Esophagus (tissue), 2 donors: ENCODE results near the gene PDE9A. TPM values are rescaled to one million over a fixed set of nuclear protein-coding genes. Genes with fewer than 3 reads are reported as not detected.
"Not testable (repeated sequence)": the region's sequence is repeated elsewhere in the genome, so short reads cannot be mapped to it uniquely, and the experiment has no call there.

Experiments used
- H3K27ac ChIP-seq, 2 donors: one replicate each; pipeline ENCODE4 v1.5.1; 2013; ENCODE audit warnings: low read depth in 2 of 2, mild to moderate bottlenecking in 2 of 2, inconsistent platforms in 1 of 2, low read length in 1 of 2, moderate library complexity in 1 of 2
- H3K27me3 ChIP-seq, 2 donors: one replicate each; pipeline ENCODE4 v1.6.1; 2013; ENCODE audit warnings: low read length in 2 of 2, control low read depth in 1 of 2, mild to moderate bottlenecking in 1 of 2; ENCODE audit not compliant: insufficient read depth in 2 of 2, control insufficient read depth in 1 of 2
- H3K36me3 ChIP-seq, 2 donors: one replicate each; pipeline ENCODE4 v1.6.1; 2013; ENCODE audit warnings: low read length in 1 of 2; ENCODE audit not compliant: control insufficient read depth in 2 of 2, insufficient read depth in 2 of 2
- H3K4me1 ChIP-seq, 2 donors: one replicate each; pipeline ENCODE4 v1.6.1; 2013; ENCODE audit warnings: low read length in 1 of 2; ENCODE audit not compliant: control insufficient read depth in 2 of 2, insufficient read depth in 2 of 2
- H3K4me3 ChIP-seq, 2 donors: one replicate each; pipeline ENCODE4 v1.5.1; 2013; ENCODE audit warnings: low read length in 2 of 2, mild to moderate bottlenecking in 2 of 2, low read depth in 1 of 2, moderate library complexity in 1 of 2
- H3K9me3 ChIP-seq, 2 donors: one replicate each; pipeline ENCODE4 v1.6.1; 2013; ENCODE audit warnings: mild to moderate bottlenecking in 2 of 2, low read depth in 1 of 2, low read length in 1 of 2, moderate library complexity in 1 of 2; ENCODE audit not compliant: control insufficient read depth in 2 of 2, insufficient read depth in 1 of 2
- WGBS, 2 donors: extraction: QIAGEN DNeasy Blood & Tissue Kit; methylation state at CpG; one replicate each; pipeline ENCODE4 v1.1.7; 2013; 5-methylcytosine and 5-hydroxymethylcytosine counted together
- polyA plus RNA-seq, 2 donors: library from polyadenylated mRNA; stranded (reverse); fragments of 200-250 nt; gene quantifications; one replicate each; pipeline ENCODE4 v1.2.3, GENCODE V29; 2013
- donor health status: healthy with polysubstance abuse.
- donor health status: Bipolar disorder and iron deficiency.

PDE9A gene
- polyA plus RNA-seq, 2 donors, result 1.6 to 1.8 TPM

GRCh38 chr21:42621819-42622177, 31.6 kb upstream of the PDE9A start:
- Histone ChIP-seq H3K4me3 (no peak overlapping the region), H3K27ac (no peak overlapping the region), H3K4me1 (peaks cover 0 to 11% of the 10 kb centered on the region in 2 donors), H3K9me3 (no peaks in the 10 kb centered on the region), H3K36me3 (no peaks in the 10 kb centered on the region), H3K27me3 (no peaks in the 10 kb centered on the region)
- WGBS, 2 donors, result 51 to 60% methylated on average over 9 of the region's 9 CpGs

GRCh38 chr21:42622284-42622683, 31.1 kb upstream of the PDE9A start:
- no peaks in the 10 kb centered on the region for H3K27me3 ChIP-seq
- no peak overlapping the region for H3K4me3 ChIP-seq
- H3K27ac ChIP-seq, result no peak overlapping the region
- peaks cover 0 to 12% of the 10 kb centered on the region in 2 donors for H3K4me1 ChIP-seq
- H3K9me3 ChIP-seq, result no peaks in the 10 kb centered on the region
- no peaks in the 10 kb centered on the region for H3K36me3 ChIP-seq
- WGBS, 2 donors, result 86 to 88% methylated on average over 7 of the region's 7 CpGs

- Histone ChIP-seq H3K27me3 (no peaks in the 10 kb centered on the region), H3K9me3 (no peaks in the 10 kb centered on the region), H3K36me3 (no peaks in the 10 kb centered on the region), H3K4me1 (peaks cover 0 to 12% of the 10 kb centered on the region in 2 donors), H3K4me3 (no peak overlapping the region), H3K27ac (no peak overlapping the region)
- 82% methylated on average over 7 of the region's 7 CpGs for WGBS, 2 donors
Observed at GRCh38 chr21:42623694-42624093, 29.7 kb upstream of the PDE9A start.

GRCh38 chr21:42624095-42624790, 29.2 kb upstream of the PDE9A start:
- no peaks in the 10 kb centered on the region for H3K36me3 ChIP-seq
- no peaks in the 10 kb centered on the region for H3K9me3 ChIP-seq
- no peak overlapping the region for H3K27ac ChIP-seq
- H3K4me1 ChIP-seq, result peaks cover 0 to 12% of the 10 kb centered on the region in 2 donors
- H3K4me3 ChIP-seq, result no peak overlapping the region
- no peaks in the 10 kb centered on the region for H3K27me3 ChIP-seq
- WGBS, 2 donors, result 55 to 64% methylated on average over 13 of the region's 13 CpGs

GRCh38 chr21:42624936-42625335, 28.5 kb upstream of the PDE9A start:
- no peak overlapping the region for H3K4me3 ChIP-seq
- H3K36me3 ChIP-seq, result no peaks in the 10 kb centered on the region
- peaks cover 0 to 12% of the 10 kb centered on the region in 2 donors for H3K4me1 ChIP-seq
- no peak overlapping the region for H3K27ac ChIP-seq
- no peaks in the 10 kb centered on the region for H3K9me3 ChIP-seq
- 76 to 82% methylated on average over 6 of the region's 6 CpGs for WGBS, 2 donors
- no peaks in the 10 kb centered on the region for H3K27me3 ChIP-seq

- Histone ChIP-seq H3K4me3 (no peak overlapping the region), H3K36me3 (no peaks in the 10 kb centered on the region), H3K9me3 (no peaks in the 10 kb centered on the region), H3K27ac (no peak overlapping the region), H3K27me3 (no peaks in the 10 kb centered on the region), H3K4me1 (peaks cover 0 to 9% of the 10 kb centered on the region in 2 donors)
- 90 to 93% methylated on average over 14 of the region's 14 CpGs for WGBS, 2 donors
Observed at GRCh38 chr21:42626171-42626570, 27.2 kb upstream of the PDE9A start.

- 84% methylated on average over 15 of the region's 15 CpGs for WGBS, 2 donors
- H3K4me1 ChIP-seq, result peaks cover 0 to 3% of the 10 kb centered on the region in 2 donors
- H3K27ac ChIP-seq, result no peak overlapping the region
- no peaks in the 10 kb centered on the region for H3K36me3 ChIP-seq
- no peak overlapping the region for H3K4me3 ChIP-seq
- H3K9me3 ChIP-seq, result no peaks in the 10 kb centered on the region
- H3K27me3 ChIP-seq, result no peaks in the 10 kb centered on the region
Observed at GRCh38 chr21:42627527-42628289, 25.7 kb upstream of the PDE9A start.

- H3K4me1 ChIP-seq, H3K36me3 ChIP-seq, H3K27ac ChIP-seq, H3K9me3 ChIP-seq, H3K4me3 ChIP-seq, H3K27me3 ChIP-seq: not testable (repeated sequence)
- WGBS, 2 donors, result 80 to 89% methylated on average over 2 of the region's 2 CpGs
Observed at GRCh38 chr21:42628466-42629061, 24.9 kb upstream of the PDE9A start.

GRCh38 chr21:42629933-42630589, 23.4 kb upstream of the PDE9A start:
- Histone ChIP-seq H3K4me3 (no peak overlapping the region), H3K4me1 (peaks cover 0 to 3% of the 10 kb centered on the region in 2 donors)

More at GRCh38 chr21:42629933-42630589, 23.4 kb upstream of the PDE9A start:
- Histone ChIP-seq H3K9me3 (no peaks in the 10 kb centered on the region), H3K36me3 (no peaks in the 10 kb centered on the region), H3K27ac (no peak overlapping the region), H3K27me3 (no peaks in the 10 kb centered on the region)
- WGBS, 2 donors, result 72 to 74% methylated on average over 9 of the region's 9 CpGs
